HepG2 (cell line): ENCODE measurements around the gene FNDC10. TPM values are rescaled to one million over a fixed set of nuclear protein-coding genes. Genes with fewer than 3 reads are reported as not detected.

Experiments
- FUBP1 ChIP-seq: sonication (generic); formaldehyde crosslinking; IDR thresholded peaks from 2 replicates; pipeline ENCODE4 v1.5.1; 2020; ENCODE audit warnings: missing genetic modification reagents, mild to moderate bottlenecking, borderline replicate concordance
- HDAC1 ChIP-seq: sonication (generic); formaldehyde crosslinking; IDR thresholded peaks from 2 replicates; pipeline ENCODE4 v1.5.1; 2020; ENCODE audit warnings: mild to moderate bottlenecking, missing genetic modification reagents
- HNRNPL ChIP-seq: fragments of 200-400 bp; formaldehyde crosslinking; IDR thresholded peaks from 2 replicates; pipeline ENCODE4 v1.6.1; 2017; ENCODE audit warnings: mild to moderate bottlenecking, low read depth, low read length
- MXI1 ChIP-seq: IDR thresholded peaks from 3 replicates; pipeline ENCODE4 v1.6.1; 2012; ENCODE audit warnings: low read depth, low read length, inconsistent platforms, borderline replicate concordance
- NR0B2 ChIP-seq: sonication (generic); formaldehyde crosslinking; IDR thresholded peaks from 2 replicates; pipeline ENCODE4 v1.4.0; 2020; ENCODE audit warnings: mild to moderate bottlenecking, missing genetic modification reagents
- U2AF2 ChIP-seq: fragments of 200-400 bp; formaldehyde crosslinking; IDR thresholded peaks from 2 replicates; pipeline ENCODE4 v1.6.1; 2017; ENCODE audit warnings: low read depth, mild to moderate bottlenecking, low read length
- UBTF ChIP-seq: sonication (generic); formaldehyde crosslinking; IDR thresholded peaks from 2 replicates; pipeline ENCODE4 v1.4.0; 2020; ENCODE audit warnings: mild to moderate bottlenecking, missing genetic modification reagents
- ZNF430 ChIP-seq: sonication (generic); formaldehyde crosslinking; IDR thresholded peaks from 2 replicates; pipeline ENCODE4 v1.9.0; 2021; ENCODE audit warnings: mild to moderate bottlenecking, missing genetic modification reagents
- ZNF687 ChIP-seq: sonication (generic); formaldehyde crosslinking; IDR thresholded peaks from 2 replicates; pipeline ENCODE4 v1.5.1; 2020; ENCODE audit warnings: mild to moderate bottlenecking, missing genetic modification reagents, moderate library complexity
- polyA plus RNA-seq, 8 experiments: library from polyadenylated mRNA; depleted of rRNA in 3 of 8; stranded (reverse) in 7 of 8; unstranded in 1 of 8; fragments of >200 nt; fragmentation: Illumina TruSeq in 4 of 8; extraction: Trizol in 4 of 8; gene quantifications; 2 replicates each; pipeline versions ENCODE4 v1.2.1 to v1.2.3, GENCODE V29; 2011 to 2016; ENCODE audit warnings: low read depth in 4 of 8, missing spikeins in 1 of 8, mixed read lengths in 1 of 8; ENCODE audit not compliant: insufficient read depth in 1 of 8
- total RNA-seq, 5 experiments: library from RNA; depleted of rRNA; stranded (reverse); fragments of >200 nt; fragmentation: Illumina TruSeq; extraction: Trizol; gene quantifications; 2 replicates each; pipeline ENCODE4 v1.2.3, GENCODE V29; 2016; ENCODE audit warnings: low read depth in 1 of 5

FNDC10 gene
- total and polyA plus RNA-seq, 2 of the 13 experiments (the other 11 are each of a cell fraction or from before 2014, with no cell fraction given): 2.2 to 2.5 TPM

GRCh38 chr1:1600861-1601563, 1.1 kb upstream of the FNDC10 start (continued):
- TF ChIP-seq UBTF: 0 out of 2 replicates have a peak, but pooled peaks have one; percentile 14
- 0 out of 2 replicates have a peak, but pooled peaks have one; percentile 19 for TF ChIP-seq ZNF430
- no peak for TF ChIP-seq U2AF2
- TF ChIP-seq ZNF687 (CRISPR knock-in tag): peak; percentile 59
- TF ChIP-seq MXI1: no peak
- 0 out of 2 replicates have a peak, but pooled peaks have one; percentile 4 for TF ChIP-seq NR0B2
- TF ChIP-seq HDAC1 (CRISPR knock-in tag): peak; percentile 19; the same call in 1 of the 2 replicates
- TF ChIP-seq FUBP1 (CRISPR knock-in tag): no peak
- TF ChIP-seq HNRNPL: no peak
